HK-2 (cell line): ENCODE data around the gene RBBP7.

Experiments
- DNase-seq: peaks from one replicate; pipeline ENCODE4 v3.0.0-alpha.2; 2018; ENCODE audit not compliant: unreplicated experiment

RBBP7 gene

GRCh38 chrX:16826207-16826606 lies 44.0 kb downstream of the RBBP7 start:
- DNase-seq: no peak

- DNase-seq: no peak
Measured at GRCh38 chrX:16825264-16826035, 44.7 kb downstream of the RBBP7 start.

- DNase-seq: no peak
Measured at GRCh38 chrX:16822723-16823122, 47.4 kb downstream of the RBBP7 start.

- no peak for DNase-seq
Measured at GRCh38 chrX:16819634-16820033, 50.5 kb downstream of the RBBP7 start.

- no peak for DNase-seq
Measured at GRCh38 chrX:16814597-16814996, 55.6 kb downstream of the RBBP7 start.

- no peak for DNase-seq
Measured at GRCh38 chrX:16807976-16808542, 62.1 kb downstream of the RBBP7 start.

GRCh38 chrX:16807548-16807947 lies 62.6 kb downstream of the RBBP7 start:
- no peak for DNase-seq

- DNase-seq: no peak
Measured at GRCh38 chrX:16804923-16805464, 65.2 kb downstream of the RBBP7 start.

GRCh38 chrX:16797841-16798240 lies 72.3 kb downstream of the RBBP7 start:
- no peak for DNase-seq

GRCh38 chrX:16797358-16797757 lies 72.8 kb downstream of the RBBP7 start:
- DNase-seq: no peak

GRCh38 chrX:16796298-16796697 lies 73.9 kb downstream of the RBBP7 start:
- DNase-seq: no peak
